Measurements from ENCODE around the gene ARHGEF28. TPM values are rescaled to one million over a fixed set of nuclear protein-coding genes. Genes with fewer than 3 reads are reported as not detected.

The ARHGEF28 gene
- total and polyA plus RNA-seq, 8 donors: 14.9 to 36.2 (median 24.6) TPM

- ATAC-seq (no peak), DNase-seq (no peak), FAIRE-seq (no peak)
- 97 to 100% methylated on average over 2 of the region's 2 CpGs for WGBS, 2 donors
- Histone ChIP-seq H3K27ac (no peak overlapping the region), H3K27me3 (no peaks in the 10 kb centered on the region), H3K36me3 (no peaks in the 10 kb centered on the region), H3K4me1 (peaks cover 4 to 12% (median 12%) of the 10 kb centered on the region in 3 donors), H3K4me3 (no peak overlapping the region), H3K9me3 (no peaks in the 10 kb centered on the region)
- TF ChIP-seq CTCF (IDR thresholded peaks at IDR 0.05): no peak
- intact Hi-C loops (cut with DNase I): no loop called here
These were observed 138.6 kb downstream of the ARHGEF28 start for GRCh38 chr5:73764586-73764985.

GRCh38 chr5:73764996-73765395 is 139.0 kb downstream of the ARHGEF28 start:
- H3K9me3 ChIP-seq: no peaks in the 10 kb centered on the region
- no peak for DNase-seq
- H3K4me1 ChIP-seq: peaks cover 4 to 10% (median 9%) of the 10 kb centered on the region in 3 donors
- no peak for FAIRE-seq
- no peak overlapping the region for H3K4me3 ChIP-seq
- no peak overlapping the region for H3K27ac ChIP-seq
- no peak for TF ChIP-seq CTCF (IDR thresholded peaks at IDR 0.05)
- no peaks in the 10 kb centered on the region for H3K36me3 ChIP-seq
- intact Hi-C loops (cut with DNase I): no loop called here
- no peak for ATAC-seq
- no peaks in the 10 kb centered on the region for H3K27me3 ChIP-seq

- Histone ChIP-seq H3K4me3 (no peak overlapping the region), H3K27me3 (no peaks in the 10 kb centered on the region), H3K27ac (no peak overlapping the region), H3K36me3 (no peaks in the 10 kb centered on the region), H3K9me3 (no peaks in the 10 kb centered on the region), H3K4me1 (no peaks in the 10 kb centered on the region)
- intact Hi-C loops (cut with DNase I): no loop called here
- FAIRE-seq: no peak
- no peak for ATAC-seq
- no peak for DNase-seq
- 97% methylated on average over 2 of the region's 2 CpGs for WGBS, 2 donors
- TF ChIP-seq CTCF (IDR thresholded peaks at IDR 0.05): no peak
These were observed 140.9 kb downstream of the ARHGEF28 start for GRCh38 chr5:73766902-73767301.

- WGBS, 2 donors: 76 to 81% methylated on average over 6 of the region's 6 CpGs
- TF ChIP-seq CTCF (IDR thresholded peaks at IDR 0.05): no peak
- Histone ChIP-seq H3K9me3 (no peaks in the 10 kb centered on the region), H3K4me1 (no peaks in the 10 kb centered on the region), H3K27me3 (no peaks in the 10 kb centered on the region), H3K27ac (no peak overlapping the region), H3K36me3 (no peaks in the 10 kb centered on the region), H3K4me3 (no peak overlapping the region)
- no peak for FAIRE-seq
- no peak for DNase-seq
- intact Hi-C loops (cut with DNase I): no loop called here
- no peak for ATAC-seq
These were observed 144.4 kb downstream of the ARHGEF28 start for GRCh38 chr5:73770172-73771025.

GRCh38 chr5:73774924-73775323 is 148.9 kb downstream of the ARHGEF28 start:
- FAIRE-seq: no peak

More at GRCh38 chr5:73774924-73775323, 148.9 kb downstream of the ARHGEF28 start:
- WGBS, 2 donors: 93% methylated on average over 3 of the region's 3 CpGs
- peaks cover 0 to 10% (median 0%) of the 10 kb centered on the region in 3 donors for H3K36me3 ChIP-seq
- intact Hi-C loops (cut with DNase I): no loop called here
- H3K27me3 ChIP-seq: no peaks in the 10 kb centered on the region
- H3K4me3 ChIP-seq: no peak overlapping the region
- ATAC-seq (no peak), DNase-seq (no peak)
- H3K4me1 ChIP-seq: no peaks in the 10 kb centered on the region
- no peaks in the 10 kb centered on the region for H3K9me3 ChIP-seq
- no peak overlapping the region for H3K27ac ChIP-seq
- no peak for TF ChIP-seq CTCF (IDR thresholded peaks at IDR 0.05)

Data from pancreas (tissue), 10 donors.